IMR-90 (cell line): Measurements from ENCODE around the gene EYS.

Experiments used
- BHLHE40 ChIP-seq: fragments of 150-350 bp; IDR thresholded peaks from 2 replicates; pipeline ENCODE4 v1.6.1; 2016; ENCODE audit warnings: mild to moderate bottlenecking, low read depth, low read length
- MXI1 ChIP-seq: IDR thresholded peaks from 2 replicates; pipeline ENCODE4 v1.6.1; 2012; ENCODE audit warnings: low read depth, mild to moderate bottlenecking, low read length, moderate library complexity, borderline replicate concordance

- TF ChIP-seq BHLHE40 (no peak), MXI1 (no peak)
These were observed 536.8 kb downstream of the EYS start for GRCh38 chr6:65170273-65170672.
